AG04450 (cell line): ENCODE results near the gene NEK1. TPM values are rescaled to one million over a fixed set of nuclear protein-coding genes. Genes with fewer than 3 reads are reported as not detected.

Source experiments
- CTCF ChIA-PET: fragments of 300-600, 350-600 bp; formaldehyde crosslinking; extraction: SDS; loops from one replicate; lab custom pipeline; 2022; ENCODE audit warnings: antibody characterized with exemption, inconsistent platforms; lab: Charles Lee
- POLR2A ChIA-PET: fragments of 350-600 bp; formaldehyde crosslinking; extraction: SDS; loops from one replicate; lab custom pipeline; 2021; ENCODE audit warnings: antibody characterized with exemption, inconsistent platforms; lab: Yijun Ruan, JAX
- DNase-seq: peaks from one replicate; pipeline ENCODE4 v3.0.0-alpha.2; 2011; ENCODE audit warnings: low read depth, low spot score
- H3K27ac ChIP-seq: one replicate; pipeline ENCODE4 v1.5.1; 2012; ENCODE audit warnings: low read depth, low read length, control low read depth
- H3K27me3 ChIP-seq: one replicate; pipeline ENCODE4 v1.6.0; 2012; ENCODE audit warnings: low read length; ENCODE audit not compliant: control insufficient read depth, insufficient read depth
- H3K4me3 ChIP-seq: 2 replicates; pipeline ENCODE4 v1.5.1; 2011; ENCODE audit warnings: mild to moderate bottlenecking, low read depth, low read length, control low read depth
- H3K9me3 ChIP-seq: 2 replicates; pipeline ENCODE4 v1.5.1; 2012; ENCODE audit warnings: low read length; ENCODE audit not compliant: control insufficient read depth, insufficient read depth
- polyA plus RNA-seq: library from polyadenylated mRNA; depleted of rRNA; stranded (reverse); fragments of >200 nt; gene quantifications from 2 replicates; pipeline ENCODE4 v1.2.3, GENCODE V29; 2011
- TF ChIP-seq, protein P1 (sequence below): IDR thresholded peaks from 2 replicates; pipeline ENCODE4 v1.5.1; 2011; ENCODE audit warnings: low read depth, low read length, control low read depth, inconsistent platforms

The NEK1 gene
- polyA plus RNA-seq, 1 experiment, result 7.7 TPM

DNA sequence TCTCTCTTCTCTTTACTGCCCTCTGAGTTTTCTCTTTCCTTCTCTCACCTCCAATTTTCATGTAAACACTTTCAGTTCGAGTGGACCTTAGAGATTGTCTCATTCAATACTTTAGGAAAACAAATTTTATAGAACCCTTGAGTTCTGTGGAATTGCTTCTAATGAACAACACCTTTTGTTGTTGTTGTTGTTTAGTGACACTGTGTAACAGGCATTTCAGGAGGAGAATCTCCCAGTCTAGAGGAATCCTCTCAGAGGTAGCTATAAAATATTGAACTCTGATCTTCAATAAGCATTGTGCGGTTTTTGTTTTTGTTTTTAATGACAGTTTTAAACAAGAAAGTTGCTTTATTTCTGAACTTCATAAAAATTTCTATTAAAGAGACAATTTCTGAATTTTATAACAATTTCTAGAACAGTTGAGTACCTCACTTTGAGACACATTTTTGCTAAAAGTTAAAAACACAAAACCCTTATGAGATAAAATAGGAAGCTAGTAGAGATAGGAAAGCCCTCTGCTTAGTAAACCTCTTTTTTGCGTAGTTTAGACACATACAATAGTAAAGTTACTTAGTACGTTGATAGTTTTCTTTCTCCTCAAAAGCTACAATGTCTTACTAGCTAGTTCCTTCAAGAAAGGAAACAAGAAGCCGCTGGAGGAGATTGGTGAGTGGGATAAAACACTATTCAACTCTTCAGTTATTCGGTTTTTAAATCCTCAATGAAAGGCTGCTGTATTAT lies 46.8 kb upstream of the NEK1 start:
- Histone ChIP-seq H3K27me3 (no peaks in the 10 kb centered on the region), H3K4me3 (peak overlapping the region; percentile 64), H3K27ac (peak overlapping the region; percentile 47), H3K9me3 (no peaks in the 10 kb centered on the region)
- POLR2A ChIA-PET, result interaction anchor here (1.1 kb wide), 2 partner anchors 18 to 37 kb away, joined by 3 read pairs; no protein-coding TSS in a partner anchor
- TF ChIP-seq, protein P1, sequence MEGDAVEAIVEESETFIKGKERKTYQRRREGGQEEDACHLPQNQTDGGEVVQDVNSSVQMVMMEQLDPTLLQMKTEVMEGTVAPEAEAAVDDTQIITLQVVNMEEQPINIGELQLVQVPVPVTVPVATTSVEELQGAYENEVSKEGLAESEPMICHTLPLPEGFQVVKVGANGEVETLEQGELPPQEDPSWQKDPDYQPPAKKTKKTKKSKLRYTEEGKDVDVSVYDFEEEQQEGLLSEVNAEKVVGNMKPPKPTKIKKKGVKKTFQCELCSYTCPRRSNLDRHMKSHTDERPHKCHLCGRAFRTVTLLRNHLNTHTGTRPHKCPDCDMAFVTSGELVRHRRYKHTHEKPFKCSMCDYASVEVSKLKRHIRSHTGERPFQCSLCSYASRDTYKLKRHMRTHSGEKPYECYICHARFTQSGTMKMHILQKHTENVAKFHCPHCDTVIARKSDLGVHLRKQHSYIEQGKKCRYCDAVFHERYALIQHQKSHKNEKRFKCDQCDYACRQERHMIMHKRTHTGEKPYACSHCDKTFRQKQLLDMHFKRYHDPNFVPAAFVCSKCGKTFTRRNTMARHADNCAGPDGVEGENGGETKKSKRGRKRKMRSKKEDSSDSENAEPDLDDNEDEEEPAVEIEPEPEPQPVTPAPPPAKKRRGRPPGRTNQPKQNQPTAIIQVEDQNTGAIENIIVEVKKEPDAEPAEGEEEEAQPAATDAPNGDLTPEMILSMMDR, result no peak
- DNase-seq, result no peak
- CTCF ChIA-PET, result interaction anchor here (1.1 to 4.3 kb wide), 6 partner anchors 10 to 152 kb away, joined by 3 to 22 read pairs (median 3); partner anchors contain the start of gene NEK1

DNA sequence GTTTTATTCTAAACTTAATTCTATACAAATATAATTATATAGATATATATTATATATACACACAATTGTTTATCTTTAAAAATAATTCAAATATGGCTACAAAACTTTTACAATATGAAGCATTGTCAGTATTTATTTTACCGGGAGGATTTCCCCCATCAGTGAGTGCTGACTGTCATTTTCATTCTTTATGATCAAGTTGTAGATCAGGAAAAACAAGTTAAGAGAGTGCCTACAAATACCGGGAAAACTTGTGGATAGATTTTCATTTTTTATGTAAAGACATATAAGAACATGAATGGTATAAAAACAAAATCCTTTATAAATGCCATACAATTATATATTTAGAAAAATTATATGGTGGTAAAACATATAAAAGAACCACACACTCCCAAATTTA lies 45.8 kb upstream of the NEK1 start:
- POLR2A ChIA-PET, result no interaction called here
- H3K27me3 ChIP-seq, result no peaks in the 10 kb centered on the region
- no peak overlapping the region for H3K27ac ChIP-seq
- H3K4me3 ChIP-seq, result no peak overlapping the region
- DNase-seq, result no peak
- CTCF ChIA-PET, result interaction anchor here (1.2 to 1.3 kb wide), 2 partner anchors 9 to 38 kb away, joined by 3 to 6 read pairs; no protein-coding TSS in a partner anchor
- H3K9me3 ChIP-seq, result no peaks in the 10 kb centered on the region
- TF ChIP-seq, protein P1, result no peak

DNA sequence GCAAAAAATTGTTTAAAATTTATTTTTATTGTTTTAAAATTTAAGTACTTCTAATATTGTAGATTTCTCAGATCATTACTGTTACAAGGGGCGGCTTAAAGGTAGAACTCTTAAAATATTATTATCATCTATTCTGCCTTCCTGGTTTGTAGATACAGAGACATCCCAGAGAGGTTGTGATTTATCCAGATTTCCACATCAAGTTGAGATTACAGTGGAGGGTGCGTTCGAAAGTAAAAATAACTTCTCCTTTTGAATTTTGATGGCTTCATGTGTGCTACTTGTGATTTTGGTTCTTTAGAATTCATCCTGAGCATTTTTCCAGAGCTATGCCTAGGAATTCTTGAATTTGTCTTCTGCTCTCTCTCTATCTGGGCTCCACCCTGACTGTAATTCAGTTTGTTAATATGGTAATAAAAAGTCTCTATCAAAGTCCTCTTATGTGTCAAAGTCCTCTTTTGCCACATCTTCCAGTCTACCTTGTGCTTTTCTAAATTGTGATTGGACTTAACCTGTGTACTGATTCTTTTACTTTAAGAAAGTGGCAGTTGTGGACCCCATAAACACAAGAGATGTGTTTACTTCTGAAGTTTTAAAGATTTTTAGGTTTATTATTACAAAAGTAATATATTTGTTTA lies 45.2 kb upstream of the NEK1 start:
- no peak overlapping the region for H3K27ac ChIP-seq
- no peaks in the 10 kb centered on the region for H3K27me3 ChIP-seq
- DNase-seq, result no peak
- POLR2A ChIA-PET, result no interaction called here
- no peaks in the 10 kb centered on the region for H3K9me3 ChIP-seq
- TF ChIP-seq, protein P1, result no peak
- no peak overlapping the region for H3K4me3 ChIP-seq
- CTCF ChIA-PET, result interaction anchor here (1.4 kb wide), 1 partner anchor 37 kb away, joined by 4 read pairs; the partner anchor contains the start of gene CLCN3

DNA sequence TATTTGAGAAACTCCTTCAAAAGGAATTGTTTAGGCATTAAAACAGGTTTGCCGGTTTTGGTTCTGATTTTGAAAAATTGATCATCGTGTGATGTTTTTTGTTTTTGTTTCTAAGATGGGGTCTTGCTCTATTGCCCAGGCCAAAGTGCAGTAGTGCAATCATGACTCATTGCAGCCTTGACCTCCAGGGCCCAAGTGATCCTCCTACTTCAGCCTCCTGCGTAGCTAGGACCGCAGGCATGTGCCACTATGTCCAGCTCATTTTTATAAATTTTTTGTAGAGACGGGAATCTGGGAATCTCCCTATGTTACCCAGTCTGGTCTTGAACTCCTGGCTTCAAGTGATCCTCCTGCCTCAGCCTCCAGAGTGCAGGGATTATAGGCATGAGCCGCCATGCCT lies 43.0 kb upstream of the NEK1 start:
- Histone ChIP-seq H3K9me3 (no peaks in the 10 kb centered on the region), H3K27ac (no peak overlapping the region), H3K27me3 (no peaks in the 10 kb centered on the region), H3K4me3 (no peak overlapping the region)
- DNase-seq, result no peak
- TF ChIP-seq, protein P1, result no peak
- ChIA-PET CTCF (no interaction called here), POLR2A (no interaction called here)

DNA sequence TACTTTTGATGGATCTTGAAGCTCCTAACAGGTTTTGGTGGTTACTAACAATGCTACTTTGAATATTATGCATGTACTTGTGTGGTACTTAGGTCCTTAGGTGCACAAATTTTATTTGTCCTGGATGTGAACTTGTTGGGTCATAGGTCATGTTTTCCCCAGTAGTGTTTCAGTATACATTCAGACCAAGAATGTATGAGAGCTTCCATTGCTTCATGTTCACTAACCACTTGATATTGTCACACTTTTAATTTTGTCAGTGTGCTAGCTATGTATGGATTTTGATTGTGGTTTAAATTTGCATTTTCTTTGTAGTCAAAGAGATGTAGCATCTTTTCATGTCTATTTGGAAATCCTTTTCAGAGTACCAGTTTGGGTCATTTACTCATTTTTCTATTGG lies 40.2 kb upstream of the NEK1 start:
- ChIA-PET POLR2A (no interaction called here), CTCF (interaction anchor here (0.6 kb wide), 1 partner anchor 156 kb away, joined by 10 read pairs; no protein-coding TSS in a partner anchor)

More for the DNA sequence above, 40.2 kb upstream of the NEK1 start:
- H3K4me3 ChIP-seq, result no peak overlapping the region
- TF ChIP-seq, protein P1, result no peak
- no peak overlapping the region for H3K27ac ChIP-seq
- H3K27me3 ChIP-seq, result no peaks in the 10 kb centered on the region
- no peaks in the 10 kb centered on the region for H3K9me3 ChIP-seq
- DNase-seq, result no peak
